GM18519 (cell line): Measurements from ENCODE around the gene CEACAM8.
"Not testable (repeated sequence)": the region's sequence is repeated elsewhere in the genome, so short reads cannot be mapped to it uniquely, and the experiment has no call there.

Experiments used
- ATAC-seq: cut with Tn5 transposase; IDR thresholded peaks from one replicate; pipeline ENCODE4 v1.9.1; 2021; ENCODE audit warnings: mild to moderate bottlenecking, moderate library complexity; ENCODE audit not compliant: unreplicated experiment, low FRiP score

CEACAM8 gene

DNA sequence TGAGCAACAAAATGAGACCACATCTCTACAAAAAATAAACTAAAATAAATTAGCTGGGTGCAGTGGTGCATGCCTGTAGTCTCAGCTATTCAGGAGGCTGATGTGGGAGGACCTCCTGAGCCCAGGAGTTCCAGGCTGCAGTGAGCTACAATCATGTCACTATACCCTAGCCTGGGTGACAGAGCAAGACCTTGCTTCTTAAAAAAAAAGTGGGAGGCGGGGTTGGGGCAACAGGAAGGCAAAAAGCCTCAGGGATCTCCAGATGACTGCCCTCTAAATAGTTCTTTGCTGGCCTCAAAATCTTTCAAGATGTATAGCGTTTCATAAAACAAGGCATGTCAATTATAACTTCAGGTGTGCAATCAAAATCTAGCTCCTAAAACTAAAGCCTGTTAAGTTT, 18.5 kb downstream of the CEACAM8 start:
- ATAC-seq = no peak

DNA sequence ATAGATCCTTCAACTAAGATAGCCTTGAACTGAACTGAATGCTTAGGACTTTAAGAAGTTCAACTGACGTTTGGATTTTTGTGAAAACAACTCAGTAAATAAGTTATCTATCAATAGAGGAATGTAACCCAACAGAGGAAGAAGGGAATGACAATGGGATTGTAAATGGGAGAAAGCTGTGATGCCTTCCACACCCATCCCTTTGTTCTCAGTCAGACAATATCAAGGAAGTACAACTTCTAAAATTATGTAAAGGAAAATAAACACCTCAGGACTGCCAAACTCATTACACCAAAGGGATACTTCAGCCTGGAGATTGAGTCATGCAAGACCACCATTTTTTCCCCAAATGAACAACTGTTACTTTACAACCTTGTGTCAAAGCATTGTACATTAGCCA, 21.1 kb downstream of the CEACAM8 start:
- no peak for ATAC-seq

GRCh38 chr19:42571116-42571515, 23.6 kb downstream of the CEACAM8 start:
- ATAC-seq = no peak

DNA sequence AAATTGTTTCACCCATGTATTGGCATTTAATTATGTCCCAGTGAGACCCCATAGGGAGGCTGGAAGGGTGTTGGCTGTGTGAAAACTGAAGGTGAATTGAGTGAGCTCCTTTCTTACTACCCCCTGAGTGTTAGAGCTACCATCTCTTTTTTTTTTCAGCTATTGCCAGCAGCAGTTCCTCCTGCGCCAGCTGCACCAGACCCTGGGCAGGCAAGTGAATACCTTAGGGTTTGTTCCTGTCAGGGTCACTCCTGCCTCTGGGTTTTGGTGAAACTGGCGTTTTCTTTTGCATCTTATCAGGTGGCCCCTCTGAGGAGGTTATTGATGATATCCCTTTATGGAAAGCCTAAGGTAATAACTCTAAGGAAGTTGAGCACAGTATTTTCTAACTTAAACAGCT, 25.5 kb downstream of the CEACAM8 start:
- ATAC-seq = no peak

- ATAC-seq = no peak
Measured at GRCh38 chr19:42568006-42568405, 26.7 kb downstream of the CEACAM8 start.

DNA sequence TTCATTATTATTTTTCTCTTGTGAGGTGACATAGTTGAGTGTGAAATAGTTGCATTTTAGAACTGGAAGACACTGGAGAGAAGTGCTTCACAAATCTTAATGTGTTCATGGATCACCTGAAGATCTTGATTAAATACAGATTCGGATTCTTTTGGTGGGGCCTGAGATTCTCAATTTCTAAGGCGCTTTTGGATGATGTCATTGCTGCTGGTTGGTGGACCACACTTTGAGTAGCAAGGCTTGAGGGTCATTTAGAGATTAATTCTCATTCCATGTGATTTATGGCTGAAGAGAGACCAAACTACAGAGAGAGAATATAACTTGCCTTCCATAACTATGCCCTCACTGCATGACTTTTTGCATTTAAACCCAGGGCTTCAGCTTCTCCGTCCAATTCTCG, 27.2 kb downstream of the CEACAM8 start:
- no peak for ATAC-seq

DNA sequence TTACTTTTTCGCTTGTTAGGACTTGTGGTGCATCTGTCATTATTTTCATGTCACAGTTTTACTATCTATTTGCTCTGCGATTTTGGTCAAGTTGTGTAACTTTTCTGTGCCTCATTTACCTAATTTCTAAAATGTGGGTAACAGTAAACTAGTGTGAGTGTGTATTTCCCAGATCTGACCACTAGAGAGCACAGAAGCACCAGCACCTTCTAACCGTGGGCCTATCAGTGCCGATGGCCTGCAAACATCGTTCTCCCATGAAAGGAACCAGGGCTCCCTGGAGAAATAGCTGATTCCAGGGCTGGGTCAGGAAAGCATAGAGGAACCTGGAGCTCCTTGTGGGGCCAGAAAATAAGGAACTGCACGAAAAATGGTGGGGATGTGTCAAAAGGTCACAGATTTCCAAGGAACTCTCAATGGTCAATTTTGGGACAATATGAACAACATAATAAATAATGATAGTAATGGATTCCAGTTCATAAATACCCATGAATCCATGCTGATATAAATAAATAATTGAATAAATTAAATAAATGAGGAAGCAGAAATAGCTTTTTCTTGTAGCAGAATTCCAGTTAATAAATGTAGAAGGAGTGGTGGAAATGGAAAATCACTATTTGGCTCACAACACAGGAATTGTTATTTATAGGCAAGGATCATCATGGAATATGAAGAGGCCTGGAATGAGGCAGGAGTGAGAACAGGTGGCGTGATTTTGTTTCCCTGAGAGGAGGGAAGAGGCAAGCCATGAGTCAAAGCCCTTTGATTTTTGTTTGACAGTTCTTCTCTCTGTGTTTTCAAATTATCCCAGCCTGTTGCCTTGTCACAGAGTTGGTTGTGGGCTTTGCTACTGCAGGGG, 31.1 kb downstream of the CEACAM8 start:
- ATAC-seq = no peak

DNA sequence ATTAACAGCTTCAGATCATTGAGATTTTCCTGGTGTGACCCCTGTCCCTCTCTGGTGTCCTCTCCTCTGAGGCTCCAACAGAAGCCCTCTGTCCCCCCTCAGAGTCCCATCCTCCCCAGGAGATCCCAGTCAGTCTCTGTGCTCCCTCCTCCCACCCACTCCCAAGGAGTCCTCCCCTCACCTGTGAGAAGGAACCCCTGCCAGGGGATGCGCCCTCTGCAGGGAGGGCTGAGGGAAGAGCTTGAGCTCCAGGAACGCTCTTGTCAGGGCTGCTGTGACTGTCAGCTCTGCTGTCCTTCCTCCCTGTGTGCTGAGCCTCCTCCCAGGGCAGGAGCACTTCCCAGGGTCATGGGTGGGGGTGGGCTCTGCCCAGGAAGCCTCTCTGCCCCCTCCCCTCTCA, 33.2 kb downstream of the CEACAM8 start:
- ATAC-seq = no peak

GRCh38 chr19:42560731-42561130, 34.0 kb downstream of the CEACAM8 start:
- no peak for ATAC-seq

GRCh38 chr19:42558450-42559150, 36.1 kb downstream of the CEACAM8 start:
- ATAC-seq = no peak

- not testable (repeated sequence) for ATAC-seq
Measured at GRCh38 chr19:42557386-42557871, 37.3 kb downstream of the CEACAM8 start.

GRCh38 chr19:42555801-42556200, 38.9 kb downstream of the CEACAM8 start:
- ATAC-seq = no peak

GRCh38 chr19:42555317-42555716, 39.4 kb downstream of the CEACAM8 start:
- ATAC-seq = no peak

- no peak for ATAC-seq
Measured at GRCh38 chr19:42554046-42554575, 40.6 kb downstream of the CEACAM8 start.

DNA sequence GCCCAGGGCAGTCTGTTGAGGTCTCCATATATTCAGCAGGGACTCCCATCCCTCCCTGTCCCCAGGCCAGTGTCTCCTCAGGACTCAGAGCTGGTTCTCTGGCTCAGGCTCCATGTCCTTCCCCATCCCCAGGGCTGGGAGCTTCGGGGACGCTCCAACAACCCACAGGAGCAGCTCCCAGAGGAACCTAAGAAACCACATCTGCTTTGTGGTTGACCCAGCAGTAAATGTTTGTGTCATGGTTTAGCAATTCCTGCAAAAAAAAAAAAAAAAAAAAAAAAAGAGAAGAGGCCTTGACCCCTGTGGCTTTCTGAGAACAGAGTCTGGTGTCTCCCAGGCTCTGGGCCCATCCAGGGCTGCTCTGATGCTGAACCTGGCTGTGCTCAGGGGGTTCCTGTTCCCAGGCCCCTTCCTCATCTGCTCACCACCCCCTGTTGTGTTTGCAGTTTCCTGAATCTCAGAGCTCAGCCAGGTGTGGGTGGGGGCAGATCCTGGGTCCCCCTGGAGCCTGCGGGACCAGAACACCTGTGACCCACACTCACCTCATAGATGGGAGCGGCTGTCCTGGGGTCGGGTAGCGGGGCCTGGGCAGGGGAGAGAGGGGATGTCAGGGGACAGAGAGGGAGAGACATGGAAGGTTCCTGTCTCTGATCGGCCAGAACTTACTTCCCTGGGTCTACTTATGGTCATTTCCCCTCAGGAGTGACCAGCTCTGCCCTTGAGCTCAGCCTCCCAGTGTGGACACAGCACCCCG, 41.3 kb downstream of the CEACAM8 start:
- no peak for ATAC-seq

DNA sequence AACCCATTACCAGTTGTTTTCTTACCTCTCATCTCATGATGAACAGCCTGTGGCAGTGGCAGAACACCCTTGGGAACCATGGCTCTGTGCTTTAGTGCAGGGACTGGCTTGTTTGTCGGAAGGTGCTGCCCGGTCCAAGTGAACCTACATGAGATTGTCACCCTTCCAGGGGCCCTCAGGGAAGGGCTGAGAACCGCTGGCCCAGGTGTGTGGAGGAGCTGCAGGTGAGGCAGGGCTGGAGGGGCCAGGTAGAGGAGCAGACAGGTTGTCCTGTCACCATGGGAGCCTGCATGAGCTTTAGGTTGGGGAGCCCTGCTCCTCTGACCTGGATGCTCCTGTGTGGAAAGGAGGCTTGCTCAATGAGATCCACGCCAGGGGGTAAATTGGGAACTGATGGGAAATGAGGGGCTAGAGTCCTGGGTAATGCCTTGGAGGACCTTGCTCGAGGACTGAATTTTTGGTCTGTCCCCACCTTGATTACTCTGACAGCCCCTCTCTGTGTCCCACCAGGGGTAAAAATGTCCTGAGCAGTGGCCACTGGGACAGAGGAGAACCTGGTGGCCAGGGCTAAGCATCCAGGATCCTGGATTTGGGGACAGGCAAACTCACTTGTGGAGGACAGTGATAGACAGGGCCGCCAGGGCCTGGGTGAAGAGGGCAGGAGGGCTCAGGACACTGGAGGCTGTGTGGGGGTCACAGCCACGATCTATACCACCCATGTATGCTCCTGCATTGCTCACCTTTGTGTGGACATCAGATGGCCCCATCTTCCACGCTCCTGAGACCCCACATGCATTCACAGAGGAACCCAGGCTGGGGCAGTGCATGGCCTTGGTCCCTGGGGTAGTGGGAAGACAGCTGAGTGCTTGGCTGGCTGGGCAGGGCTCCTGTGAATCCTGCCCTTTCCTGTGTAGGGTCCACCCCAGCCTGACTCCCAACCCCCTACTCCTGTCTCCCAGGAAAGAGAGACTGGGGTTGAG, 42.3 kb downstream of the CEACAM8 start:
- ATAC-seq = no peak

GRCh38 chr19:42550521-42550920, 44.2 kb downstream of the CEACAM8 start:
- ATAC-seq = not testable (repeated sequence)

DNA sequence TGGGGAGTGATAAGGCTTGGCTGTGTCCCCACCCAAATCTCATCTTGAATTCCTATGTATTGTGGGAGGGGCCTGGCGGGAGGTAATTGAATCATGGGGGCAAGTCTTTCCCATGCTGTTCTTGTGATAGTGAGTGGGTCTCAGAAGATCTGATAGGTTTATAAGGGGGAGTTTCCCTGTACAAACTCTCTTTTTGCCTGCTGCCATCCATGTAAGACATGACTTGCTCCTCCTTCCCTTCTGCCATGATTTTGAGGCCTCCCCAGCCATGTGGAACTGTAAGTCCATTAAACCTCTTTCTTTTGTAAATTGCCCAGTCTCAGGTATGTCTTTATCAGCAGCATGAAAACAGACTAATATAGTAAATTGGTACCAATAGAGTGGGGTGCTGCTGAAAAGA, 45.7 kb downstream of the CEACAM8 start:
- ATAC-seq = not testable (repeated sequence)

GRCh38 chr19:42548552-42548951, 46.2 kb downstream of the CEACAM8 start:
- no peak for ATAC-seq

- no peak for ATAC-seq
Measured at GRCh38 chr19:42547929-42548328, 46.8 kb downstream of the CEACAM8 start.
